HTR-8/SVneo (cell line): ENCODE measurements around the gene CHST11.

Experiments used
- DNase-seq: peaks from one replicate; pipeline ENCODE4 v3.0.0; 2011; ENCODE audit warnings: low spot score, mixed read lengths; ENCODE audit not compliant: insufficient read length
- FAIRE-seq: peaks from 2 replicates; lab custom pipeline; 2011; peaks lifted over from hg19 to GRCh38; lab: Jason Lieb, UNC

CHST11 gene

DNA sequence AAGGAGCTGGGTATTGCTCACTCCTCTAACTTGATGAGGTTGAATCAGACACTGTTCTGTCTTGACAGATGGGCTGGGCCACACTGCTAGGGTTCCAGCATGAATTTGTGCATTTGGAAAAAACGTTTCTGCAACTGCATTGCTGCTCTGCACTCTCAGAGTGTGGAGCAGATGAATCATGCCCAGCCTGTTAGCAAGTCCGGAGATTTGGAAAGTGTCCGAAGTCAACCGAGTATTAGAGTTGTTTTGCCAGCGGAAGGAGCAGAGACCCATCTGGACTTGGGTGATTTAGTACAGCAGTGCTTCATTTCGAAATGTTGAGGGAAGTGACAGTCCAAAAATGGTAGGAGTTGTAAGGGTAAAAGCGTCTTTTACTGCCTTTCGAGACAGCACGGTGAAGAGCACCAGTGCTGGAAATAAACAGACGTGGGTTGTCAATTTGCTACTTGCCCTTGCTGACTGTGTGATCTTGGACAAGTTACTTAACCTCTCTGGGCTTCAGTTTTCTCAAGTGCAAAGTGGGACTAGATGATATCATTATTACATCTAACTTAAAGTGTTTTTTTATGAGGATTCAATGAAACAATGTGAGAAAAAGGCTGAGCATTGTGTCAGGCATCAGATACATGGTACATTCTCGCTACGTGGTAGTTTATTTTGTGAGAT lies 139.5 kb downstream of the CHST11 start:
- FAIRE-seq, result no peak

GRCh38 chr12:104596898-104597843 lies 140.4 kb downstream of the CHST11 start:
- FAIRE-seq (no peak), DNase-seq (no peak)

More for the DNA sequence above, 139.5 kb downstream of the CHST11 start:
- DNase-seq, result no peak

GRCh38 chr12:104598342-104599271 lies 141.9 kb downstream of the CHST11 start:
- DNase-seq (no peak), FAIRE-seq (no peak)

DNA sequence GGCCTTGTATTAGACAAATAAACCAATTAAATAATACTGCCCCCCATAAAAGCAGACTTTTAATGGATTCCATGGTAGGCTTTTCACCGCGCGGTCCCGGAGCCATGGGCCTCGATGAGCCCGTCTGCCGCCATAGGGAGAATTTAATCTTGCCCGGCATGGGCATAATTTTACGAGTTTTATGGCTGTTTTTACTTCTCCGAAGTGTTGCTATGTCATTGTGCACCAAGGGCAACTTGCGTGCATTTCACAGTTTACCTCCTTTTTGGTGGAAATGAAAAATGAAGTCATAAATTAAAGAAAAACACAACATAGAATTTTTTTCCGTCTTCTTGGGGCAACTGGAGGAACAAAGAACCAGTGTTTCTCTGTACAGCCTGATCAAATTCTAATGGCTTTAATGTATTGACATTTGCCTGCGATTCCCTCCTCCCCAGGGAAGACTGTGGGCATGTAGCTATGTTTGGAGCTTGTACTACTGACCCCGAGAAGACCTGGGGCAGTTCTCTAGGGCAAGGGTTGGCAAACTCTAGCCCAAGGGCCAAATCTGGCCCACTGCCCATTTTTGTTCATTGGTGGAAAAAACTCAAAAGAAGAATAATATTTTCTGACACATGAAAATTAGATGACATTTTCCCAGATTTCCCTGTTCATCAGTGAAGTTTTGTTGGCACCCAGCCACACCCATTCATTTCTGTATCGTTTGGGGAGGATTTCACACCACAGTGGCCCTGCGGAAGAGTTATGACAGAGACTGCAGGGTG lies 142.7 kb downstream of the CHST11 start:
- no peak for FAIRE-seq
- DNase-seq, result no peak

DNA sequence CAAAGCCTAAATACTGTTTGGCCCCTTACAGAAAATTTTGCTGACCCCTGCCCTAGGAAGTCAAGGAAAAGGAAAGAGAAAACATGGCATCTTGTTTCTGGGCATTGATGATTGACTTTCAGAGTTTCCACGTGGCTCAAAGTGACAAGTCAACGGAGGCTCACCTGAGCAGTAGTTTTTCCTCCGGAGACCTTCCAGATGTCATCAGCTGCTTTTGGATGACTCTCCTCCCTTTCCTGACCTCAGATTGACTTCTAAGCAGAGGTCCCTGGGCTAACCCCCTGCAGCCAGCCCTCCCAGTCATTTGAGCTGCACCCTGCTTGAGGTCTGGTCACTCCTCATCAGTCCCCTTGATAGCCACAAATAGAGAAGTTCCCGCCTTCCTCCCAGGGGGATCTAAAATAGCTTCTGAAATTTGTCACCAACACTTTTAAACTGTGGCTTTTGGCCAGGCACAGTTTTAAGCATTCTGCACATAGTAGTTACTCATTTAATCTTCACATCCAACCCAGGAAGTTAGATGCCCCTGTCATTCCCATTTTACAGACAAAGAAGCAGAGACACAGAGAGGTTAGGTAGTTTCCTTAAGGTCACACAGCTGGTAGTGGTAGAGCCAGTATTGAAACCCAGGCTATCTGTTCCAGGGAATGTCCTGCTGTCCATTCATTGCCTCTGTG lies 143.4 kb downstream of the CHST11 start:
- FAIRE-seq (no peak), DNase-seq (no peak)

- DNase-seq (no peak), FAIRE-seq (no peak)
Measured at GRCh38 chr12:104600790-104601739, 144.3 kb downstream of the CHST11 start.

DNA sequence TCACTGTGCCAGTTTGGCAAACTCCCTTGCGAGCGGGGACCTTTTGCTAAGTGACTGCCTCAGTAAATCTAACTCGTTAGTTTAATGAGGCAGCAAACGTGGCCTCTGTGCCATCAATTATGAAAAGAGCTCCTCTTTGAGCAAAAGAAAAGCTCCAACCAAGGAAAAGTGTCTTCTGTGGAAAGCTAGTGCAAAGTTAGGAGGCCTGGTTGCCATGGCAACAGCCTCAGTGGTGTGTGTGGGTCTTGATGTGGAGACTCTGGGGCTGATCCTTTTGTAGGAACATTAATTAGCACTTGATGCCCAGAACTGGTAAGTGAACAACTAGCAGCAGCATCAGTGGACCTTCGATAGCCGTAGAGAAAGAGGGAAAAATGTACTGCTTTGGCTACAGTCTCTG lies 145.7 kb downstream of the CHST11 start:
- FAIRE-seq, result no peak

GRCh38 chr12:104602896-104603295 lies 146.1 kb downstream of the CHST11 start:
- no peak for DNase-seq

More for the DNA sequence above, 145.7 kb downstream of the CHST11 start:
- DNase-seq, result no peak

GRCh38 chr12:104603545-104603973 lies 146.8 kb downstream of the CHST11 start:
- no peak for FAIRE-seq
- peak; percentile 31 for DNase-seq

More at GRCh38 chr12:104602896-104603295, 146.1 kb downstream of the CHST11 start:
- FAIRE-seq, result no peak

GRCh38 chr12:104604070-104604994 lies 147.6 kb downstream of the CHST11 start:
- no peak for FAIRE-seq
- DNase-seq, result peak; percentile 91

DNA sequence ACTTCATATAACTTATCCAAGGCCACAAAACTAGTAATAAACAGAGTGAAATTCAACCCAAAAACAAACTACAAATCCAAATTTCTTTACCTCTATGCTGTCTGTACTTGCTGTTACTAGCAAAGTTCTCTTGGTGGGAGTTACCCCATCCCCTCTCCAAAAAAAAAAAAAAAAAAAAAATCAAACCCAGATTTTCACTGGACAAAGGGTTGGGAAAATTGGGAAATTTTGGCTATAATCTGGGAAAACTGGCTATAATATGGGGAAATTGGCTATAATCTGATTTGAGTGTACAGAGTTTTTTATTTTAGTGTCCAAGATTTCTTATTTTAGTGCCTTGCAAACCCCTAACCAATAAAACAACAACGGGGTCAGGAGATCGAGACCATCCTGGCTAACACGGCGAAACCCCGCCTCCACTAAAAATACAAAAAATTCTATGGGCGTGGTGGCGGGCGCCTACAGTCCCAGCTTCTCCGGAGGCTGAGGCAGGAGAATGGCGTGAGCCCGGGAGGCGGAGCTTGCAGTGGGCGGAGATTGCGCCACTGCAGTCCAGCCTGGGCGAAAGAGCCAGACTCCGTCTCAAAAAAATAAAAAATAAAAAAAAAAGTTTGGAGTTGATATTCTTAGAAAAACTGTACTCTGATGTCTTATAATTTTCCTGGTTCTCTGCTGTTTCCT lies 148.4 kb downstream of the CHST11 start:
- DNase-seq (no peak), FAIRE-seq (no peak)

GRCh38 chr12:104605685-104606084 lies 148.9 kb downstream of the CHST11 start:
- FAIRE-seq, result no peak
- no peak for DNase-seq

GRCh38 chr12:104608998-104609397 lies 152.2 kb downstream of the CHST11 start:
- DNase-seq (no peak), FAIRE-seq (no peak)

DNA sequence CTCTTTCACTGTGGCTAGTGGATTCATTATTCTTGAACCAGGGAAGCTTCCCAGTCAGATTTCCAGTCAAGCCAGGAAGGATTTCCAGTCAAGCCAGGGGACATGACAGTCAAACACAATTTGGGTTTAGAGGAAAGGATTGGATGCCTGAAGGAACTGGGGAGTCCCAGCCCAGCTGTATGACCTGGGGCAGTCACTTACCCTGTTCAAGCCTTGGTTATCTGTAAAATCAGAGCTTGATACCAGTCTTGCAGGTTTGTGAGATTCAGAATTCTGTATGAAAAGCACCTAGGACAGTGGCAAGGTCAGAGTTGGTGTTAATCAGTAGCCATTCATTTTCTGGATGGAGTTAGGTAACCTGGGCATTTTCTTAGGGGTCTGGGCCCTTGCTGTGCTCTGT lies 152.7 kb downstream of the CHST11 start:
- DNase-seq (no peak), FAIRE-seq (no peak)

- DNase-seq, result no peak
- no peak for FAIRE-seq
Measured at GRCh38 chr12:104610513-104611235, 153.9 kb downstream of the CHST11 start.

- DNase-seq (no peak), FAIRE-seq (no peak)
Measured at GRCh38 chr12:104611671-104612070, 154.9 kb downstream of the CHST11 start.
